ENCODE results near the gene SCLT1. TPM values are rescaled to one million over a fixed set of nuclear protein-coding genes. Genes with fewer than 3 reads are reported as not detected.

Gene SCLT1
- total RNA-seq (2022; extraction: Qiagen RNA extraction; ENCODE audit: low read depth), result 5.8 to 6.6 TPM (median 6.2 TPM) in 5 replicates

DNA sequence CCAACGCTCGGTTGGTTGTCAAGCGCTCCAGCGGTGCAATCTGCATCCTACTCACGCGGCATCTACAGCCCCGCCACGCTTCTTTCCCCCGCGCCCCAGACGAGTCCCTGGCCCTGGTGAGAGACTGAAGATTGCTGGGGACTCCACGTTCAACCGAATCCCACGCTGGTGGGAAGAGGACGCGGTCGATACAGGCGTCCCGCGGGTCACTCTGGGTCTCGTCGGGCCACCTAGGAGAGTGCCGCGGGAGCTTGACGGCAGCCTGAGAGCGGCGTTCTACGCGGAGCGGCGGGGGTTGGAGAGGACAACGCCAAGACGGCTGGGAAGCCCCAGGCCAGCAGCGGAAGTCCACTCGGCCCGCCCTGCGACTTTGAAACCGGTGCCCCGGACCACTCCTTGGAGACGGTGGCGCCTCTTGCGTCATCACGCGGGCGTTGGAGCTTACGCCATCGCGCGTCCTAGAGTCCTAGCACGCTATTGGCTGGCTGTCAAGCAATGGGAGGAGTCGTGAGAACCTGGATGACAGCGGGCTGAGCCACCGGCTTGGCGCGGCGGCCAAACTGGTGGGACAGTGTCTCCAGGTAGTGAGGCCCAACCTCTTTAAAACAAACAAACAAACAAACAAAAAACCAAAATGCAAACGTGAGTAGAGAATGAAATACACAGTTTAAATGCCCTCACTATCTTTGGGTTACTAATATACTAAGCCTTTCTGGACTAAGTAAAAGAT lies at the start of gene SCLT1:
Gene SCLT1 (minus strand): TSS at position 349 of the 730 bp plus-strand sequence. CDS start 436 bp downstream, outside the sequence.

DNA sequence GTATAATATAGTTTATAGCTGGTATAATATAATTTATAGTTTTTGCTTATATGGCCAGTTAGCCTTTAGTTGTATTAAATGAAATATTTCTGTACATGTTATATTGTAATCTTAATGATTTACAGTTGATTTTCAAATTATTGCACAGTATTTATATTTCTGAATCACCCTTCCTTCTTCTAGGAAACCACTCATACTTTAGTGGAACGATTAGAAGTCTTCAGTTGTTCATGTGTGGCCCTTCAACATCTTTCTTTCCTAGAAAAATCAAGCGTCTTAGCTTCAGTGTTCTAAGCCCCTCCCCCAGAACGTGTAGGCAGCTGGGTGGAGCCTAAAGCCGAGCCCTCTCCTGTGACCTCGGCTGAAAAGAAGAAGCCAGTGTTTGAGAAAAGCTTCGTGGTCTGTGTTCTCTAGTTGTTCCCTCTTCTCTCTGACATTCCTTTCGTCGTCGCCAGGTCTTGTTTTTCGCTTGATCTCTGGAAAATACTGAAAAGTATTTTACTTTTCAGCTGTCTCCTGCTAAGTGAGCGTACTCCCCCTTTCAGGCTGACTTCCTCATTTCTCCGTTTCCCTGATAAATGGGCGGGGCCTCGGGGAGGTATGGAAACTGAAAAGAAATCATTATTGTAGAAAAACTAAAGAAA lies 2.6 kb upstream of the SCLT1 start, which contains the start of gene C4orf33:
Gene C4orf33 (plus strand): TSS at position 342 of the 644 bp plus-strand sequence. CDS start 6,459 bp downstream, outside the sequence.

Other genes starting within 250 kb of the SCLT1 start
- 3.6 to 6.4 TPM (median 4.2 TPM) in 5 replicates for gene C4orf33, start 2.6 kb upstream of the SCLT1 start, total RNA-seq (2022; extraction: Qiagen RNA extraction; ENCODE audit: low read depth)